NCI-H2081 treated with DMSO at 0.1 percent for 48 hours (cell line): ENCODE measurements around the gene IL15RA.
"Not testable (repeated sequence)": the region's sequence is repeated elsewhere in the genome, so short reads cannot be mapped to it uniquely, and the experiment has no call there.

ENCODE experiments used
- DNase-seq: peaks from one replicate; lab custom pipeline; 2025; lab: John Stamatoyannopoulos, UW

IL15RA gene

DNA sequence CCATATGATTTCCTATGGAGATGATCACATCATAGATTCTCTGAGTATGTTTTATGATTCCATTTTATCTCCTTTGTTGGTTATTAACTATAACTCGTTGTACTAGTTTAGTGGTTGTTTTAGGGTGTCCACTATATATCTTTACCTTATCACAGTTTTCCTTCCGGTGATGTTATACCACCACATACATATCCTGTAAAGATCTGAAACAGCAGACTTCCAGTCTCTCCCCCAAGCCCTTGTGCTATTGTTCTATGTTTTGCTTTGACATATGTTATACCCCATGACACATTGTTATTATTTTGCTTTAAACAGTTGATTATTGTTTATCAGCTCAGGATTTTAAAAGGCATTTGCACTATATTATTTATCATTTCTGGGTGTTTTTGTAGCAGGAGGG is 7.3 kb downstream of the IL15RA start:
- no peak for DNase-seq

DNA sequence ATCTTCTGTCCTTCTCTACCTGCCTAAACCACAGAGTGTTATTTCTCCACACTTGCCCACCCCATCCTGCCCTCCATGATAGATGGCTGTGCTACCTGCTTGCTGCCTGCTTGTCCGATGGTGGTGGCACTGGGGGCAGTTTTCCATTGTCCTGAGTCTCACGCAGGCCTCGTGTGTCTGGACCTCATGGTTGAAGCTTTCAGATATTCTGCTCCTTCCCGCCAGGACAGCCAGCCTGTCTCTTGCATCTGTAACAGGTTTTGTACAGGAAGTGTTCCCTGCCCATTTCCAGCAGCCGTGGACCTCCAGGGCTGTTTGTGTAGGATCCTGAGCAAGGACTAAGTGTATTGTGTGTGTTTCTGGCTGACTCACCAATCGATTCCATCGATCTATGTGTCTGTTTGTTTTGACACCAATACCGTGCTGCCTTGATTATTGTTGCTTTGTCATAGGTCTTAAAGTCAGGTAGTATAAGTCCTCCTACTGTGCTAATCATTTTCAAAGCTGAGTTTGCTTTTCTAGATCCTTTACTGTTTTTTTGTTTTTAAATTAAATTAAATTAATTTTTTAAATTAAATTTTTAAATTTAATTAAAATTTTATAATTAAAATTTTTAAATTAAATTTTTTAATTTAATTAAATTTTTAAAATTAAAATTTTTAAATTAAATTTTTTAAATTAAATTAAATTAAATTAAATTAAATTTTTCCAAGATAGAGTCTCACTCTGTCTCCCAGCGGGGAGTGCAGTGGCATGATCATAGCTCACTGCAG is 8.5 kb downstream of the IL15RA start:
- no peak for DNase-seq

DNA sequence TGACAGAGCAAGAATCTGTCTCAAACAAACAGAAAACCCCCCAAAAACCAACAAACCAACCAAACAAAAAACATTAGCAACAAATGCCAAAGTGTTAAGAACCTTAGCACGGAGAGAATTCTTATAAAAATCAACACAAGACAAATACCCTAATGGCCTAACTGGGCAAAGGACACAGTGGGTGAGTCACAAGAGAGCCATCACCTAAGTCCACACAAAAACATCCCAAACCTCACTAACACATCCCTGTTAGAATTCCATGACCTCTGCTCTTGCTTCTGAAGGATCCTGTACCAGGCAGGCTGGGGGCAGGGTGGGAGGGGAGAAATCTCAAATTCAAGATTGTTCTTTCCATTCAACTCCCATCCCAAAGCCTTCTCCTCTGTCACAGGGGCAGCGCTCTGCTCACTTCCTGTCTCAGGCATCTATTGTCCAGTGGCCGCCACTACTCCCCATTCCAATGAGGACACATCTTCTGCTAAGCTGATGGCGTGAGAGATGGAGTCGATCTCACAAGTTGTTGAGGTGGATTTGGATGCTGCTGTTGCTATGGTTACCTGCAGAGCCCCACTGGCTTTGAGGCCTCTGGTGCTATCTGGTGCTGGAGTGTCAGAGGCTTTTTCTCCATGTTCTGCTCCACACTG is 9.2 kb downstream of the IL15RA start:
- DNase-seq: no peak

DNA sequence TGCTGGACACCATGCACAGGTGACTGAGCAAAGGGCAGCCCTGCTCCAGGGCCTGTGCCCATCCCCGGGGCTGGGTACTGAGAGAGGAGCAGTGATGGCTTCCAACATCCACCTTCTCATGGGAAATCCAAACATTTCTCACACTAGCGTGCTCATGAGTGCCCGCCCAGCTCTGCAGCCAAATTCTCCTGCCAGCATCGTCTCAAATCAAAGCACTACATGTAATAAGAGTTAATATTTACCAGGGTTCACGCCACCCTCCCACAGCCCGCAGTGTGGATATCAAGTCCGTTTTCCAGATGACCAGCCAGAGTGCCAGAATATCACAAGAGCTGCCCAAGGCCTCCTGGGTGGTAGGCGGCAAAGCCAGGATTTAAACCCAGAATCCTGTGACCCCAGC is 12.1 kb downstream of the IL15RA start:
- DNase-seq: no peak

DNA sequence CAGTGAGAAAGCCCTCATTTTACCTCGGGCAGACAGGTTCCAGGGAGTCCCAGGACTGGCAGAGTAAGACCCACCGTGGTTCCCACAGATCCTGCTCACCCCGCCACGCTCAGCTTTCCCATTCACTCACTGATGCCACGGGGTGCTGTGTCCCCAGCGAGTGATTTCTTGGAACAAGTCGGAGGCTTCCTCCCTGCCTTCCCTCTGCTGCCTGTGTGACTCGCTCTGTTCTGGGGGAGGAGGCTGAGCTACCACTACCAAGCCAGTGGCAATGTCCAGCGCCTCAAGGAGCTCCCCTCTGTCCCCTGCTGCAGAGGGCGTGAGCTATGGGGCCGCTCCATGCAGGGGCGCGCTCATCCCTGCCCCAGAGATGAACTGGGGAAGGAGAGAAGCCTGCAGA is 12.6 kb downstream of the IL15RA start:
- DNase-seq: no peak

DNA sequence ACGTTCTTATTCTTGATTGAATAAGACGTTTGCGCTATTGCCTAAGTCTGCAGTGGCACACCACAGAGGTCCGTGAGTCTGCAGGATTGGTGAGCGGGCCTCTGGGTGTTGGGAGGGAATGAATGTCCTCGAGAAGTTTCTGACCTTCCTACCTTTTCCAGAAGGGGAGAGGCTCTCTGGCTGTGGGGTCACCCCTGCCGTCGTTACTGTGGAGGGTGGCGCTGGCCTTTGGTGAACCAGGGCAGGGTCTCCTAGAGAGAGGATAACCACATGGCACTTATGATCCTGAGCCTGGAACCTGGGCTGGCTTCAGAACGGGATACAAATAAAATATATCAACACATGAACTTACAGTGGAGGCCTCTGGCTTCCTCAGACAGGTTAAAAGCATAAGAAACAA is 13.8 kb downstream of the IL15RA start:
- DNase-seq: no peak

DNA sequence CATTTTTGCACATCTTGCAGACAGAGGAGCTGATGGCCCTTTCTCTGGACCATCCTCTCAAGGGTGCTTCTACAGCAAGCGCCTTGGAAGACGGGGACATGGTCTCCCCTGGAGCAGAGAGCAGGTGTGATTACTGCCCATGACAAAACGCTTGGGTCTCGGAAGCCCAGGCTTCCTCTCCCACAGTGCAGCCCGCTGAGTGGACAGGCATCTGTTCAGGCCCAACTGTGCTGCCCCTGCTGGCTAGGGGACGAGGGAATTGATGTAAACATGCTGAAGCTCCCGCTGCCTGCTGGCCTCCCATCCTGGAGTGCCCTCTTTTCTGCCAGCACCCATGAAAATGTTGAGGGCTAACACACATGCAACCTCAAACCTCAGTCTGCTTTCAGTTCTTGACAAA is 14.3 kb downstream of the IL15RA start:
- no peak for DNase-seq

DNA sequence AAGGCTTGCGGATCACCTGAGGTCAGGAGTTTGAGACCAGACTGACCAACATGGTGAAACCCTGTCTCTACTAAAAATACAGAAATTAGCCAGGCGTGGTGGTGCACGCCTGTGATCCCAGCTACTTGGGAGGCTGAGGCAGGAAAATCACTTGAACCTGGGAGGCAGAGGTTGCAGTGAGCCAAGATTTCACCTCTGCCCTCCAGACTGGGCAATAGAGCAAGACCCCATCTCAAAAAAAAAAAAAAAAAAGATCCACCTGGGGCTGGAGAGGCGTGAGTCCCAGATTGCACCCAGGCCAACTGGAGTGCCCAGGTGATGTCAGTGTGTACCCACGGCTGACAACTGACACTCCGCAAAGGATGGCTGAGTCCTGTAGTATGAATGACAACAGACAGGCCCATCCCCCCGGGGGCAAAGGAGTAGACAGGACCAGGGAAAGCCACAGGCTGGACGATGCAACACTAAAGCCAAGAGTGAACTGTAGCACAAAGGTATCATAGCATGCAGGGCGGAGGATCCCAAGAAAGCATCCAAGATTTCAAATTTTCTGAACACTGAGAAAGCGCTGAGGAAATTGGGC is 14.9 kb downstream of the IL15RA start:
- DNase-seq: not testable (repeated sequence)

DNA sequence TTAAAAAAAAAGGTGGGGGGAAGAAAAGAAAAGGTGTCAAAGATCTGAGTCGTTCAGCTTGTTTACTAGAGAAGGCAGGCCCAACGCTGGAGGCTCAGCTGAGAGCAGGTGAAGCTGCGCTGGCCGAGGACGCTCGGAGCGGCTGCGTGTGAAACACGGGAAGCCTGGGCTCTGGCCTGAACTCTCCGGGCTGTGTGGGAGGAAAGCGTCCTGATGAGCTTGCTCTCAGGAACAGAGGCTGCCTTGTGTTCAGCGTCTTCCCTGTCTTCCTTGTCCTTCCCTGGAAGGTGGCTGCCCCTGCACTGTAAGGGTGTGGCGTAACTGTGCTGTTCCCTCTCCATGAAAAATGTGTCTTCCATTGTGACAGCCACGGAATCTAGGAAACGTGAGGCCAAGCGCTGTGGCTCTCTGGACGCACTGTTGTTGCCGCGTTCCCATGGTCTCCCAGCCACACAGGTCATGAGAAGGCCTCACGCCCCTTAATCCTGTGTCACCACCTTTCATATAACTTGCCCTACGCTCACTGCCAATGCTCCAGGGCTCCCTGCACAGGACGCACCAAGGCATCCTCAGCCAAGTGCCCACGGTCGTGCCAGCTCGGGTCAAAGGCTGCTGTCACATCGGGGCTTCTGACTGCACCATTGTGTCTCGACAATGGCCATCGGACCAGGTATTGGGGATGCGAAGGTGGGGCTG is 15.8 kb downstream of the IL15RA start:
- no peak for DNase-seq

DNA sequence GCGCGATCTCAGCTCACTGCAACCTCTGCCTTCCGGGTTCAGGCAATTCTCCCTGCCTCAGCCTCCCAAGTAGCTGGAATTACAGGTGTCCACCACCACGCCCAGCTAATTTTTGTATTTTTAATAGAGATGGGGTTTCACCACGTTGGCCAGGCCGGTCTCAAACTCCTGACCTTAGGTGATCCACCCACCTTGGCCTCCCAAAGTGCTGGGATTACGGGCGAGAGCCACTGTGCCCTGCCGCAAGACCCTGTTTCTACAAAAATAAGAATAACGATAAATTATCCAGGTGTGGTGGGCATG is 16.4 kb downstream of the IL15RA start:
- DNase-seq: not testable (repeated sequence)

DNA sequence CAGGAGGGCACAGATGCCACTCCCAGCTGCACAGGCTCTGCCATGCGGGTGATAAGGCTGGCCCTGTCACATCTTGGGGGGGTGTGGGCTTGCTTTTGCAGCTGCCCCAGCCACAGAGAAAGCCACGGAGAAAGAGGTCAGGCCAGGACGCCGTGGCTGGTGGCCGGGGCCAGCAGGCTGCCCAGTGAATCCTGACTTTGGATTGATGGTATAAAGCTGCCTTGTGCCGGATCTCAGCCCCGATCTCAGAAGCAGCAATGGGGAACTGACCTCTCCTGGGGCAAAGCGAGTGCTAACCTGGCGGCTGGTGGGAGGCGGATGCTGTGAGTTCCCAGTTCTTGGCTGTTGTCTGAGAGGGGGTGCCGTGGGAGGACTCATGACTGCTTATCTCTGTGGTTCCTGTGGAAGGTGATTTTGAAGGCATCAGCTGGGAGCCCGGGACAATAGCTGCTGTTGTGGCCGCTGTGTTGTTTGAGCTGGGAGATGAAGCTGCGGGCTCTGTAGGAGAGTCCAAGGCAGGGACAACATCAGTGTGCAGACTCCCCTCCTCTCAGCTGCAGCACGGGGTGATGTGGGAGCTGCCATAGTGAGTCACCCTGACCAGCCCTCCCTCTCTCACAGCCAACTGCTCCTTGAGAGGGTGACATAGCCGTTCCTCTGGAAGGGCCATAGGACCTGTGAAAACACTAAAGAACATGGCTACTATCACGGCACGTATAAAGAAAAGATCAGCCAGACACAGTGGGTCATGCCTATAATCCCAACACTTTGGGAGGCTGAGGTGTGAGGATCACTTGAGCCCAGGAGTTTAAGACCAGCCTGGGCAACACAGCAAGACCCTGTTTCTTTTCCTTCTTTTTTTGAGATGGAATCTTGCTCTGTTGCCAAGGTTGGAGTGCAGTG is 17.0 kb downstream of the IL15RA start:
- DNase-seq: no peak

DNA sequence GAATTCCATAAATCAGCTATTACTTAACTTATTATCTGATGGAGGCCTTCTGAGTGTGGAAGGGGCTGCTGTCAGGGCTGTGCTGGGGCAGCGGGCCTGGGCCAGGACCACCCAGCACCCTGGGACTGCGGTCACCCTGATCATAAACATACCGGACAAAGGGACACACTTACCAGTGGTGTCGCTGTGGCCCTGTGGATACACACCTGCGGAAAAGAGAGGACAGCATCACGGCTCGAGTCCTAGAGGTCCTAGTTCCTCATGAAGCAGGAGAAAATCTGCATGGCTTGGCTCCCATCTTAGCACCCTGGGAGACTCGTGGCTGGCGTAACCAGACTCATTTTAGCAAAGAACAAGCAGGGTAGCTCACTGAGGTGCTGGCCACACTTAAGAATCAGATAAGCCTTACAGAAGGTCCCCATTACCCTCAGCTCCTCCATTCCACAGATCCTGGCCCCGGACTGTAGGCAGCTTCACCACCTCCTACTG is 17.7 kb downstream of the IL15RA start:
- no peak for DNase-seq

DNA sequence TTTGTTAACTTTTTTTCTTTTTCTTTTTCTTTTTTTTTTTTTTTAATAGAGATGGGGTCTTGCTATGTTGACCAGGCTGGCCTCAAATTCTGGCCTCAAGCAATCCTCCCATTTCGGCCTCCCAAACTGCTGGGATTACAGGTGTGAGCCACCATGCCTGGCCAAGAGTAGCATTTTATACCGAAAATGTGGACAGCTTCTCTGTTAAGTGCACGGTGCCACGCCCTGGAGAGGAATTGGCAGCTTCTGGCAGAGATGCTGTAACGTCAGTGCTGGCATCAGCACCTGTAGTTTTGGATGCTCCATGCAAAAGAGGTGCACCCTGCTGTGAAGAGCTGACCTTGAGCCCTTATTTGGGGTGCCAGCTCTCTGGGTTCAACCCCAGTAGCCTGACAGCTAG is 18.2 kb downstream of the IL15RA start:
- no peak for DNase-seq

DNA sequence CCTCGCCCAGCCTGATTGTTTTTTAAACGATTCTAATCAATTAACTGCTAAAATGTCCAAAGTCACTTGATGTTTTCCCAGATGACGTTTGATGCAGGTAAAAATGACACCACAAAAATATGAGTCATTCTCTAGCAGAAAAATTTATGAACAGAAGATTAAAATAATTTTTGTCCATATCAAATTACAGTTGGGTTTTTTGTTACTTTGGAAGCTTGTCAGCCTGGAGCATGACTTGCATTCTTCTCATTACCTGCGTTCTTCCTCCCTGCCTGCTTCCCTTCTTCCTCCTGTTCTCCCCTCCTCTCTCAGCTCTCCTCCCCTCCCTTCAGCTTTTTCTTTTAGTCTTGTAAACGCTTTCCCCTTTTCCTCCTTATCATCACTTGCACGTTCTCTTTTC is 18.7 kb downstream of the IL15RA start:
- DNase-seq: no peak

DNA sequence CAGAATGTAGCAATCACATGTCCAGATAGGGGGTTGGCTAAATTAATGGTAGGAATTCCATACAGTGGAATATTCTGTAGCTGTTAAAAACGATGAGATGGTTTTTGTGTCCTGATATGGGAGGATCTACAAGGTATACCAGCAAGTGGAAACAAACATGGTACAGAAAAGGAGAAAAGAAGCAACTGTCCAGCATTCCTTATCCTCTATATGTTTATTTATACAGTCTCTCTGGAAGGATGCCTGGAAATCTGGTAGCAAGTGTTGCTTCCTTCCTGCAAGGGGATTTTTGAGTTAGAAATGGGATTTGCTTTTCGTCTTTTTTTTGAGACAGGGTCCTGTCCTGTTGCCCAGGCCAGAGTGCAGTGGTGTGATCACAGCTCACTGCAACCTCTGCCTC is 19.3 kb downstream of the IL15RA start:
- no peak for DNase-seq

DNA sequence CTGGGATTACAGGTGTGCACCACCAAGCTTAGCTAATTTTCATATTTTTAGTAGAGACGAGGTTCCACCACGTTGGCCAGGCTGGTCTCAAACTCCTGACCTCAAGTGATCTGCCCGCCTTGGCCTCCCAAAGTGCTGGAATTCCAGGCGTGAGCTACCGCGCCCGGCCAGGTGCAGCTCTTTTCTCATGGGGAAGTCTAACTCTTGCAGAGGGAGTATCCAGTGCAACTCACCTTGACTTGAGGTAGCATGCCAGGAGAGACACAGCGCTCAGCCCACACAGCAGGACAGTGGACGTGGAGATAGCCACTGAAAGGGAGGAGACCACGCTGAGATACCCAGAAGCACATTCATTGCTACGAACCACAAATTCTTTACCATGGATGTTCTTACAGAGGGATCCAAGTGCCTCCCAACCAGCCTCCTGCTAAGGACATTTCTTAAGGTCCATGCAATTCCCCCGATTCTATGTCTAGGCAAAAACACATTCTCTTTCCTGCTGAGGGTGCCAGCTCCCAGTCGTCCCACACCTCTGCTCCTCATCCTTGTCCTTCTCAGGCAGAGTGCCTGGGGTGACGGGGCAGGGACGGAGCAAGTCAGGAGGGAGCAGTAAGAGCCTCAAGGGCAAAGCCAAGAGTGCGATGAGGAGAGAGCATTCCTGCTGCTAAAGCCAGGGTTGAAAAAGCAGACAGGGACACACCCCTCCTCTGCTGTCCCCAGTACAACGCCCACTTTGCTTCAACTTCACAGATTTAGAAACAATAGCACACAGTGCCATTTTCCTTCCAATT is 21.0 kb downstream of the IL15RA start:
- DNase-seq: no peak

DNA sequence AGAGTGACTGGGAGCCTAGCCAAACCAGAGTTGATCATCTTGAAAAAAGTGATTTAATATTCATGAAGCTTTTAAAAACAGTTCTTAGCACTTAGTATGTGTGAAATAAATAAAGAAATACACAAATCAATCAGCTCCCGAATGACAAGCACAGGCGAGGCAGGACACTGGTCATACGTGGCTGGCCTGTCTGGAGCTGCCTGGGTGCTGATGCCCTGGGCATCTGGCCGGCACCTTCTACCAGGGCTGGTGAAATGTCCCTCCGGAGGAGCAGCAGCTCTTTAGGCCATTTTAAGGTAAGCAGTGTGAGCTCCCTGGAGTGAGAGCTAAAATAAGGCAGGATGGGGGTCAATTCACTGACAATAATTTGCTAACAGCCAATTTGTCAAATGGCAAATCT is 23.7 kb downstream of the IL15RA start:
- no peak for DNase-seq

DNA sequence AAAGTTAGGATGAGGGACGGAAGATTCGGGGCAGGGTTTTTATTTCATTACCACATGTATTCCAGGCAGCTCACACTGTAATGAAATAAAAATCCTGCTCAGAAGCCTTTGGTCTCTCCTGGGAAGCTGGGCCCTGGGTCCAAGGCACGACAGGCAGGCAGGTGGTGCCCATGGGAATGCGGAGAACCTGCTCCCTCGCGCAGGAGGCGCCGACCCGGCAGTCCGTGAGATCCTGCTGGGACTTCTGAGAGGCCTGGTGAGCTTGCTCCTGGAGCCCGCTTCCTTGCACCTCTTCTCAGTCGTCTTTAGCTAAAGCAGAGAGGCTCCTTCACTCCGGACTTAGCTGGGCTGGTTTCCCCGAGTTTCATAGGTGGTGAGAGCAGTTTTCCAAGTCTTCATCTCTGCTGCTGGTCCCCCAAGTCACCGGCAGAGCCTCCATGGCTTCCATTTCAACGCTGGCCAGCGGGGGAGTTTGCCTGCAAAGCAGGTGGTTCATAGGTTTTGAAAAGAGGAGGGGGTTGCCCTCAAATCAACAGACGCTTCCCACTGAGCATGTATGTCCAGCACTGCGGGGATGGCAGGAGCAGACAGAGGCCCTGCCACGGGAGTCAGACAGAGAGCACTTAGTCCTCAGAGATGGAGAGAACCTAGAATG is 24.5 kb downstream of the IL15RA start:
- DNase-seq: no peak

DNA sequence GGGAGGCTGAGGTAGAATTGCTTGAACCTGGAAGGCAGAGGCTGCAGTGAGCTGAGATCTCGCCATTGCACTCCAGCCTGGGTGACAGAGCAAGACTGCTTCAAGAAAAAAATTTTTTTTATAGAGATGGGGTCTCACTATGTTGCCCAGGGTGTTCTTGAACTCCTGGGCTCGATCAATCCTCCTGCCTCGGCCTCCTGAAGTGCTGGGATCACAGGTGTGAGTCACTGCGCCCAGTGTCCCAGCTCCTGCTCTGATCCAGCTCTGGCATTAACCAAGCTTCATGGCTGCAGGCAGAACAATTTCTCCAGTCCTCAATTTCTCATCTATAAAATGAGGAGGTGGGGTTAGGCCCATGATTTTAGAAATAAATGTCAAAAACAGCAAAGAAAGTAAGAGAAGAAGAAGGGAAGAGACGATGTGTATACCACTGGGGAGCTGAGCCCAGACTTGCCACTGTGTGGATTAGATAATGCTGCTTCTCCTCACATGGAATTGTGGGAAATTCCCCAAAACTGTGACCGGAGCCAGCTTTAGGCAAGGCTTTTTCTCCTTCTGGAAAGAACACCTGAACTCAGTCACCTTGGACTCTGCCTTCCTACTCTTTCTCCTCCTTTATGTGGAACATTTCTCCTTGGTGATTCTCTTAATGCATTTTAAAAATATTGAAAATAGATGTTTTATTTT is 25.5 kb downstream of the IL15RA start:
- DNase-seq: no peak

DNA sequence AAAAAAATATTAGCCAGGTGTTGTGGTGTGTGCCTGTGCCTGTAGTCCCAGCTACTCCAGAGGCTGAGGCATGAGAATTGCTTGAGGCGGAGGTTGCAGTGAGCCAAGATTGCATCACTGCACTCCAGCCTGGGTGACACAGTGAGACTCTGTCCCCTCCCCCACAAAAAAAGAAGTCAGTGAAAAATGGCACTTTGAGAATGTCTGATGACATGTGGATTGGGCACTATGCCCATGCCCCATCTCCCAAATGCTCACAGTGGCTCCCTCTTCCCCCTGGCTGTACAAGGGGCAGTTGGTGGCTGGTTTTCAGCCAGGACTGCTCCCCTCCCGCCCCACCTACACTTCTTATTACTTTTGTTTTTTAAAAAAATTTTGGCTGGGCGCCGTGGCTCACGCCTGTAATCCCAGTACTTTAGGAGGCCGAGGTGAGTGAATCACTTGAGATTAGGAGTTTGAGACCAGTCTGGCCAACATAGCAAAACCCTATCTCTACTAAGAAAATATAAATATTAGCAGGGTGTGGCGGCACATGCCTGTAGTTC is 26.1 kb downstream of the IL15RA start:
- no peak for DNase-seq
